Naive B cell (primary cell): ENCODE results near the gene FKBP2. TPM values are rescaled to one million over a fixed set of nuclear protein-coding genes. Genes with fewer than 3 reads are reported as not detected.

Source experiments
- ATAC-seq, 2 donors: fragments of 150-1000 bp; cut with Tn5 transposase; 2 replicates each; pipeline ENCODE4 v1.10.0; 2021; ENCODE audit warnings: low read depth in 2 of 2, mild to moderate bottlenecking in 2 of 2, moderate library complexity in 2 of 2
- DNase-seq: peaks from one replicate; pipeline ENCODE4 v3.0.0; 2022
- H3K27ac Mint-ChIP-seq, 6 donors: one replicate each; pipeline ENCODE4 v1.8.0; 2020 to 2022; ENCODE audit warnings: mild to moderate bottlenecking in 6 of 6, mixed read lengths in 6 of 6, moderate library complexity in 5 of 6, inconsistent platforms in 2 of 6
- H3K27me3 Mint-ChIP-seq, 3 donors: one replicate each; pipeline ENCODE4 v1.8.0; 2021 to 2022; ENCODE audit warnings: mixed read lengths in 3 of 3, mild to moderate bottlenecking in 1 of 3
- H3K36me3 Mint-ChIP-seq, 2 donors: one replicate each; pipeline ENCODE4 v1.8.0; 2020 to 2022; ENCODE audit warnings: mixed read lengths in 2 of 2, inconsistent platforms in 1 of 2, mild to moderate bottlenecking in 1 of 2
- H3K4me1 Mint-ChIP-seq, 3 donors: one replicate each; pipeline ENCODE4 v1.8.0; 2020 to 2022; ENCODE audit warnings: mixed read lengths in 3 of 3, inconsistent platforms in 1 of 3, mild to moderate bottlenecking in 1 of 3, moderate library complexity in 1 of 3
- H3K4me3 Mint-ChIP-seq, 8 donors: one replicate each; pipeline ENCODE4 v1.8.0; 2020 to 2022; ENCODE audit warnings: mild to moderate bottlenecking in 8 of 8, mixed read lengths in 8 of 8, moderate library complexity in 8 of 8, inconsistent platforms in 2 of 8
- H3K9me3 Mint-ChIP-seq, 7 donors: one replicate each; pipeline ENCODE4 v1.8.0; 2020 to 2022; ENCODE audit warnings: mixed read lengths in 7 of 7, mild to moderate bottlenecking in 5 of 7, inconsistent platforms in 2 of 7, moderate library complexity in 1 of 7
- polyA plus RNA-seq, 6 donors: library from polyadenylated mRNA; unstranded; fragments of 300-500 nt; fragmentation: Illumina TruSeq; gene quantifications; one replicate each; pipeline ENCODE4 v1.2.3, GENCODE V29; 2021; ENCODE audit warnings: low read depth in 6 of 6

The FKBP2 gene
- polyA plus RNA-seq, 6 donors from 2014 or later, result 65.3 to 94.8 (median 79.8) TPM

DNA sequence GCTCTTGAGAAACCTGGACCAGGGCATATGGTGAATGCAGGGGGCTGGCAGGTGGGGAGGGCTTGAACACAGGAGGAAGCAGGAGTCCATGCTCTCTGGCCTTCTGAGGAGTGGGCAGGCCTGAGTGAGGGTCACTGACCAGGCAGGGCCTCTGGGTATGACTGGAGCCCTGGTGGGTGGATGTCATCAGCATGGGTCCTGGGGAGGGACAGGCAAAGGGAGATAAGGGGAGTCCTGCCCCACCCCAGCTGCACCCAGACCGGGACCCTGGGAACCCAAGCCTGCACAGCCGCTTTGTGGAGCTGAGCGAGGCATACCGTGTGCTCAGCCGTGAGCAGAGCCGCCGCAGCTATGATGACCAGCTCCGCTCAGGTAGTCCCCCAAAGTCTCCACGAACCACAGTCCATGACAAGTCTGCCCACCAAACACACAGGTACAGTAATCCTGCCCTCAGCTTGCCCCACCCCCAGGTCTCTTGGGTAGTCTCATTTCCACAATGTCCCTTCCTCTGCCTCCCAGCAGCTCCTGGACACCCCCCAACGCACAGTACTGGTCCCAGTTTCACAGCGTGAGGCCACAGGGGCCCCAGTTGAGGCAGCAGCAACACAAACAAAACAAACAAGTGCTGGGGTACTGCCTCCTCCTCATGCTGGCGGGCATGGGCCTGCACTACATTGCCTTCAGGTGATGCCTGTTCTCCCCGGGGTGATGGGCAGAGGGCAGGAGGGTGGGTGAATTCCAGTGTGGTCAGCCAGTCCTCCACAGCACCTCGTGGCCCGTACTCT, 8.5 kb upstream of the FKBP2 start:
- no peaks in the 10 kb centered on the region for H3K27me3 Mint-ChIP-seq
- H3K4me3 Mint-ChIP-seq, result peak overlapping the region; percentile 83 to 99 (median 90)
- H3K4me1 Mint-ChIP-seq, result peaks cover 36 to 72% (median 66%) of the 10 kb centered on the region in 3 donors
- peak overlapping the region in 5 of 6 donors; percentile 21 to 96 (median 88) for H3K27ac Mint-ChIP-seq
- ATAC-seq (no peak), DNase-seq (no peak)
- no peaks in the 10 kb centered on the region for H3K36me3 Mint-ChIP-seq
- H3K9me3 Mint-ChIP-seq, result no peaks in the 10 kb centered on the region

DNA sequence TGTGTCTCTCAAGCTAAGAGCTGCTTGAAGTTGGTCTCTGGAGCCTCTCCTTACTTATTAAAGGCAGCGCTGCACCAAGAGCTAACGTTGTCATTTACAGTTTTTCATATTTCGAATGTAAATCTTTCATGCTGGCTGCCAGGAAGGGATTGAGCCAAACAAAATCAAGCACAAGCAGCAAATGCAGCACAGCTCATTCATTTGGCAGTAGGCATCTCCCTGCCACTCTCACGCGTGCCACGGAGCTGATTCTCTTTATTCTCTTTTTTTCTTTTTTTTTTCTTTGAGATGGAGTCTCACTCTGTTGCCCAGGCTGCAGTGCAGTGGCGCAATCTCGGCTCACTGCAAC, 8.0 kb upstream of the FKBP2 start:
- H3K4me1 Mint-ChIP-seq, result peaks cover 32 to 70% (median 62%) of the 10 kb centered on the region in 3 donors
- H3K27ac Mint-ChIP-seq, result peak overlapping the region in 5 of 6 donors; percentile 52 to 96 (median 90)
- H3K27me3 Mint-ChIP-seq, result no peaks in the 10 kb centered on the region
- peak overlapping the region; percentile 59 to 96 (median 88) for H3K4me3 Mint-ChIP-seq
- ATAC-seq (no peak), DNase-seq (no peak)
- H3K9me3 Mint-ChIP-seq, result no peaks in the 10 kb centered on the region
- no peaks in the 10 kb centered on the region for H3K36me3 Mint-ChIP-seq

DNA sequence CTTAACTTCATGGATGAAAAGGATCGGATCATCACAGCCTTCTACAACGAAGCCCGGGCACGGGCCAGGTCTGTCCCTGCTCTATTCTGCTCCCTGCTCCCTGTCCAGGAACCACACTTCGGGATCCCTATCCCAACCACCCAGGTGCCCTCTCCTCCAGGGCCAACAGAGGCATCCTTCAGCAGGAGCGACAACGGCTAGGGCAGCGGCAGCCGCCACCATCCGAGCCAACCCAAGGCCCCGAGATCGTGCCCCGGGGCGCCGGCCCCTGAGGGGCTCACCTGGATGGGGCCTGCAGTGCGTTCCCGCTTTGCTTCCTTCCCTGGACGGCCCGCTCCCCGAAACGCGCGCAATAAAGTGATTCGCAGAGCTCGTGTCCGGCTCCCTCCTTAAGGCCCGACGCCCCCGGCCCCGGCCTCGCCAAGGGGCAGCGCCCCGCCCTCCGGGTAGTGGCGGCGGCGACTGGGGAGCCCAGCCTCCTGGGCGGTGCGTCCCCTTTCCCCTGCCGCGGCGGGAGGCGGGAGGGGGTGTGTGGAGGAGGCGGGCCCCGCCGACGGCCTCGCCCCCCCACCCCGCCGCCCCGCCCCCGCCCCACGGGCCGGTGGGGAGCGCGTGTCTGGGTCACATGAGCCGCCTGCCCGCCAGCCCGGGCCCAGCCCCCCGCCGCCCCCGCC, 6.8 kb upstream of the FKBP2 start, which contains the start of gene VEGFB:
Gene VEGFB, plus strand, starts transcription at position 672 of the 674 bp plus-strand sequence. CDS start 250 bp downstream, outside the sequence.
- peak; percentile 46 for ATAC-seq
- Mint-ChIP-seq H3K27me3 (no peaks in the 10 kb centered on the region), H3K9me3 (no peaks in the 10 kb centered on the region), H3K36me3 (no peaks in the 10 kb centered on the region), H3K4me1 (peaks cover 32 to 72% (median 65%) of the 10 kb centered on the region in 3 donors), H3K4me3 (peak within 1 kb of the TSS; percentile 88 to 96 (median 92)), H3K27ac (peak within 1 kb of the TSS; percentile 86 to 97 (median 96))
- peak; percentile 74 for DNase-seq

DNA sequence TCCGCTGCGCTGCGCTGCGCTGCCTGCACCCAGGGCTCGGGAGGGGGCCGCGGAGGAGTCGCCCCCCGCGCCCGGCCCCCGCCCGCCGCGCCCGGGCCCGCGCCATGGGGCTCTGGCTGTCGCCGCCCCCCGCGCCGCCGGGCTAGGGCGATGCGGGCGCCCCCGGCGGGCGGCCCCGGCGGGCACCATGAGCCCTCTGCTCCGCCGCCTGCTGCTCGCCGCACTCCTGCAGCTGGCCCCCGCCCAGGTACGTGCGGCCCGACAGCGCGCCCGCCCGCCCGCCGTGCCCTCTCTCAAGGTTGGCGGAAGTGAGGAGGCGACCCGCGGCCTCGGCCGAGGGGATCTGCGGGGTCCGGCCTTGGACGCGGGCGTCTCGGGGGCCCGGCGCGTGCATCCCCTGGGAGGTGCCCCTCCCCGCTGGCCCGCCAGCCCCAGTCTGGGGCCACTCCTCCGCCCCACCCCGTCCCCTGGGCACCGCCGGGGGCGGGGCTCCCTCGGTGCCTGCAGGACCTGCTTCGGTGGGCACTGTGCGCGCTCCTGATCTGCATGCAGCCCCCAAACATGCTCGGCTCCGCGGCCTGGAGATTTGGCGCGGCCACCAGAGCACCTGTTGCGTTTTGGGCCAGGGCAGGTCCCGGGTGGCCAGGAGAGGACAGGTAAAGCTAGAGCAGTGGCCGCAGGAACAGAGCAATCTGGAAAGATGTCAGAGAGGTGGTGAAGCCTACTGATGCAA, 6.1 kb upstream of the FKBP2 start:
- H3K27ac Mint-ChIP-seq, result peak overlapping the region; percentile 86 to 97 (median 94)
- ATAC-seq, result peak; percentile 54 to 57
- peak; percentile 78 for DNase-seq
- peak overlapping the region; percentile 88 to 94 (median 90) for H3K4me3 Mint-ChIP-seq
- H3K36me3 Mint-ChIP-seq, result no peaks in the 10 kb centered on the region
- no peaks in the 10 kb centered on the region for H3K9me3 Mint-ChIP-seq
- H3K4me1 Mint-ChIP-seq, result peaks cover 30 to 67% (median 62%) of the 10 kb centered on the region in 3 donors
- H3K27me3 Mint-ChIP-seq, result no peaks in the 10 kb centered on the region

DNA sequence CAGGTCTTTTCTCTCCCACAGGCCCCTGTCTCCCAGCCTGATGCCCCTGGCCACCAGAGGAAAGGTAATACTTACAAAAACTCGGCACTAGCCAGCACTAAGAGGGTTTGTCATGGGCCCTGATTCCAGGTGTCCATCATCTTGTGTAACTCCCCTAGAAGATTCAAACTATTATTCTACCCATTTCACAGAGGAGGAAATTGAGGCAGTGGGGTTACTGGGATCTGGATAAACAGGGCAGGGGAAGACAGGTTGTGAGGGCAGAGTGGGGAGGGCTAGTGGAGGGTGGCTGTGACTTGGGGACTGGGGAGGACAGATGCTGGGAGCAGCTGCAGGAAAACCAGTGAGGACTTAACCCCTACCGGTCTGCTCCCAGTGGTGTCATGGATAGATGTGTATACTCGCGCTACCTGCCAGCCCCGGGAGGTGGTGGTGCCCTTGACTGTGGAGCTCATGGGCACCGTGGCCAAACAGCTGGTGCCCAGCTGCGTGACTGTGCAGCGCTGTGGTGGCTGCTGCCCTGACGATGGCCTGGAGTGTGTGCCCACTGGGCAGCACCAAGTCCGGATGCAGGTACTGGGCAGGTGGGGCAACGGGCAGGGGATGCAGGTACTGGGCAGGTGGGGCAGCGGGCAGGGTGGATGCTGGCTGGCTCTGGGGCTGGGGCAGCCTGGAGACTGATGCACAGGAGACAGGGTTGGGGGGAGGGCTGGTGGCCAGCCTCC, 5.3 kb upstream of the FKBP2 start:
- Mint-ChIP-seq H3K4me1 (peaks cover 38 to 70% (median 67%) of the 10 kb centered on the region in 3 donors), H3K27ac (peak overlapping the region; percentile 86 to 97 (median 94)), H3K4me3 (peak overlapping the region; percentile 88 to 94 (median 90)), H3K9me3 (no peaks in the 10 kb centered on the region), H3K36me3 (no peaks in the 10 kb centered on the region), H3K27me3 (no peaks in the 10 kb centered on the region)
- DNase-seq (no peak), ATAC-seq (no peak)

DNA sequence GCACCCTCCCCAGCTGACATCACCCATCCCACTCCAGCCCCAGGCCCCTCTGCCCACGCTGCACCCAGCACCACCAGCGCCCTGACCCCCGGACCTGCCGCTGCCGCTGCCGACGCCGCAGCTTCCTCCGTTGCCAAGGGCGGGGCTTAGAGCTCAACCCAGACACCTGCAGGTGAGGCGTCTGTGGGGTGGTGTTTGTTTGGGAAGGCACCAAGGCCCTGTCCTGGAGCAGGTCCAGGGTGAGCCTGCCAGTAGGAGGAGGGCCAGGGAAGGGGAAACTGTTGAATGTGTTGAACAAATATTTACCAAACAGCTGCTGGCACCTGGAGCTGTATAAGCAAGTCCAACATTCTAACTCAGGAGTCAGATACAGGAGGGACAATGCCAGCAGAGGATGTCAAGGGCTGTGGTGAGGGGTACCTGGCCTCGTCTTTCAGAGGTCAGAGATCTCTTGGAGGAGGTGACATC, 3.4 kb upstream of the FKBP2 start:
- H3K9me3 Mint-ChIP-seq, result no peaks in the 10 kb centered on the region
- H3K27me3 Mint-ChIP-seq, result no peaks in the 10 kb centered on the region
- DNase-seq, result no peak
- peaks cover 38 to 65% (median 63%) of the 10 kb centered on the region in 3 donors for H3K4me1 Mint-ChIP-seq
- H3K36me3 Mint-ChIP-seq, result no peaks in the 10 kb centered on the region
- no peak for ATAC-seq
- H3K4me3 Mint-ChIP-seq, result peak overlapping the region in 3 of 8 donors; percentile 55 to 91 (median 64)
- H3K27ac Mint-ChIP-seq, result peak overlapping the region in 5 of 6 donors; percentile 32 to 99 (median 54)

DNA sequence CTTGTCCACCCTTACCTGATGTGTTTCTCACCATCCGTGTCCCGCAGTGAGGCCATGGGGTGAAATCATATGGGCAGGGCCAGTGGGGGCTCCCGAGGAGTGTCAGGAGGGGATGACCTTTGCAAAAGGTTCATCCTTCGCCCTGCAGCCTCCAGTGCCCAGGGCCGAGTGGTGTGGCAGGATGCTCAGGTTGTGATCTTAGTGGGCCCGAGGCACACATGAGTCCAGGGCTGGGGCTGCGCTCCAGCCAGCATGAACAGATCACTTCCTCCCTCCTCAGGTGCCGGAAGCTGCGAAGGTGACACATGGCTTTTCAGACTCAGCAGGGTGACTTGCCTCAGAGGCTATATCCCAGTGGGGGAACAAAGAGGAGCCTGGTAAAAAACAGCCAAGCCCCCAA, 2.8 kb upstream of the FKBP2 start:
- no peaks in the 10 kb centered on the region for H3K36me3 Mint-ChIP-seq
- no peak for ATAC-seq
- DNase-seq, result no peak
- peak overlapping the region in 4 of 6 donors; percentile 73 to 100 (median 97) for H3K27ac Mint-ChIP-seq
- peak overlapping the region in 6 of 8 donors; percentile 12 to 91 (median 34) for H3K4me3 Mint-ChIP-seq
- peaks cover 35 to 66% (median 63%) of the 10 kb centered on the region in 3 donors for H3K4me1 Mint-ChIP-seq
- H3K9me3 Mint-ChIP-seq, result no peaks in the 10 kb centered on the region
- H3K27me3 Mint-ChIP-seq, result no peaks in the 10 kb centered on the region

DNA sequence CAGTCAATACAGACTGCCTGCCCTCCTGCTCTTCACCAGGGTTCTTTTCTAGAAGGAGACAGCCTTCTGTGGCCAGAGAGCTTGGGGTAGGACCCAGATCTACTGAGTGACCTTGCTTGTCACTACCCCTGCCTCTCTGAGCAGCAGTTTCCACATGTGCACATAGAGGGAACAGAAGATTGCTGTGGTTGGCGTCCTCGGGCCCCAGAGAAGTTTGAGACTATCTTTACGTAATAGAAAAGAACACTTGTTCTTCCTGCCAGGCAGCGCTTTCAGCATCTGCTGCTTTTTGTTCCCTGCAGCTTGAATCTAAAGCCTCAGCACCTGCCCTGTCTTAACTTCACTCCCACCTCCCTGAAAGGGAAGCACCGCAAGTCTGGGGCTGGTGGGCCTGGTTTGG, 1.9 kb upstream of the FKBP2 start:
- Mint-ChIP-seq H3K9me3 (no peaks in the 10 kb centered on the region), H3K4me1 (peaks cover 36 to 69% (median 63%) of the 10 kb centered on the region in 3 donors), H3K36me3 (no peaks in the 10 kb centered on the region), H3K27me3 (no peaks in the 10 kb centered on the region), H3K27ac (peak overlapping the region; percentile 59 to 100 (median 100)), H3K4me3 (peak overlapping the region in 4 of 8 donors; percentile 24 to 91 (median 51))
- DNase-seq (no peak), ATAC-seq (no peak)

DNA sequence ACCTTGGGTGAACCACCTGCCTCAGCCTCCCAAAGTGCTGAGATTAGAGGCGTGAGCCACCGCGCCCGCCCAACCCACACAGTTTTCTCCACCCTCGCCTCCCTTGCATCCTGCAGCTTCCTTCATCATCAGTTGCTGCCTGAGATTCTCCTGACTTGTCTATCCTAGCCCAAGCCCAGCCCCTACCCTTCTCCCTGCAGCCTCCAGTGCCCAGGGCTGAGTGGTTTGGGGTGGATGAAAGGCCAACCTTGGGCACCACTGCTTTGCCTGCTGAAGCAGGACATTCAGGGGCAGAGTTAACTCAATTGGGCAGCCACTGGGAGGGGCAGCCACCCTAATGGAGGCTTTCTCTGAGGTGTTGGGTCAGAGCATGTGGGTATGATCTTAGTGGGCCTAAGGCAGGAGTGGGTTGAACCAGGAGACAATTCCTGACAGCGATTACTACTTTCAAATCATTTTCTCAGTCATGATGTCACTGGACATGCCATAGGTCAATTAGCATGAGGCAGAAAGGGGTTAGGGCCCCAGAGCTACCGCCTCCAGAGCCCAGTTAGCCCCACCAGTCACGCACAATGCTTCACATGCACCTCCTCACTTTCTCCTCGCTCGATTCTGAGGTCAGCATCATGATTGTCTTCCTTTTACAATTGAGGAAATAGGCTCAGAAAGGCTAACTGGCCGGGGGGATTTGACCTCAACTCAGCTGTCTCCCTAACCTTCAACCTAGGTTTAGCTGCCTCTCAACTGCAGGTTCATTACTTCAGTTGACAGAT, 1.0 kb upstream of the FKBP2 start:
- H3K27ac Mint-ChIP-seq, result peak overlapping the region; percentile 99 to 100 (median 100)
- peak; percentile 74 for DNase-seq
- peaks cover 36 to 69% (median 67%) of the 10 kb centered on the region in 3 donors for H3K4me1 Mint-ChIP-seq
- no peaks in the 10 kb centered on the region for H3K36me3 Mint-ChIP-seq
- ATAC-seq, result peak; percentile 6 to 18
- H3K4me3 Mint-ChIP-seq, result peak overlapping the region; percentile 87 to 97 (median 91)
- no peaks in the 10 kb centered on the region for H3K9me3 Mint-ChIP-seq
- no peaks in the 10 kb centered on the region for H3K27me3 Mint-ChIP-seq

DNA sequence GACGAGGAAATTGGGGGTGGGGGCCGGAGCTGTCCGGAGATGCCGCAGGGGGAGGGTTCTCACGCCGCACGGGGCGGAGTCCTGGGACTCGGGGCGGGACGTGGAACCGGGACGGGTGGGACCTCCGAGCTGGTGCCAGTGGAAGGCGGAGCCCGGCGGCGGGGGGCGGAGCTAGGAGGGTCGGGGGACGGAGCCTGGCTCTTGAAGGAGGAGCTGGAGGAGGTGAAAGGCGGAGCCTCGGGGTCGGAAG, 271 bp downstream of the FKBP2 start:
- no peaks in the 10 kb centered on the region for H3K27me3 Mint-ChIP-seq
- H3K9me3 Mint-ChIP-seq, result no peaks in the 10 kb centered on the region
- DNase-seq, result peak; percentile 100
- peaks cover 34 to 70% (median 70%) of the 10 kb centered on the region in 3 donors for H3K4me1 Mint-ChIP-seq
- peak overlapping the region; percentile 87 to 97 (median 91) for H3K4me3 Mint-ChIP-seq
- peak overlapping the region; percentile 99 to 100 (median 100) for H3K27ac Mint-ChIP-seq
- peak; percentile 70 to 75 for ATAC-seq
- H3K36me3 Mint-ChIP-seq, result no peaks in the 10 kb centered on the region

DNA sequence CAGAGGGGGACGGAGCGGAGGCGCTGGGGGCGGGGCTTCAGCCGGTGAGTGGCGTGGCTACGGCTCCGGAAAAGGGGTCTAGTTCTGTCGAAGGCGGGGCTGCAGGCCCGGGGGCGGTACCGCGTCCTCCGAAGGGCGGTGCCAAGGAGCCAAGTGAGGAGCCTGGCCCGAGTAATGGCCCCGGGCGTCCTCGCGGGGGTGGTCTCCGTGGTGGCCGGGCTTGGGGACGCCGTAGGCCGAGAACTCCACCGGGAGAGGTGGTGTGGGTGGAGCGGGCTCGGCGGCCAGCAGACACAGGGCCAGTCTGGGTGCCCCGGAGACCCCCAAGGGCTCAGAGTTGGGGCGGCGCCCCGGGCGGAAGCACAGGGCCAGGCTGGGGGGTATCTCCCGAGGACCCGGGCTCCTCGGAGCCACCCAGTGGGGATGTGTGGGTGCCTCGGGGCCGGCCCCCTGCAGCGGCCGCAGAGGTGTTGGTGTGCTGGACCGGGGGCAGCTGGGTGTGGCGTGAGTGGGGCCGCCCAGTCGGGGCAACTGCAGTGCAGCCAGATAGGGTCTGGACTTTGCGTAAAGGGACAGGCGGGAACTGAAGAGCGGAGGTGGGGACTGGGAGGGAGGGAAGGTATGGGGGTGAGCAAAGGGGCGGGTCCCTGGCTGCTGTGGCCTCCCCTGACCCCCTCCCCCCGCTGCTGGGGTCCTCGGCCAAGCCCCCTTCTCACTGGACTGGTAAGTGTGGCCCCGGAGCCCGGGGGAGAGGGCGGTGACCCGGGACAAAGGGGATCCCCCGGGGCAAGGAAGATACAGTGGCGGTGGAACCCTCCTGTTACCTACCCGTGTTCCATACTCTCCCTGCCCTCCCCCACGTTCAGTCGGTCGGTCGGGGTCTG, 838 bp downstream of the FKBP2 start:
- no peaks in the 10 kb centered on the region for H3K36me3 Mint-ChIP-seq
- H3K27me3 Mint-ChIP-seq, result no peaks in the 10 kb centered on the region
- DNase-seq, result no peak
- ATAC-seq, result no peak
- no peaks in the 10 kb centered on the region for H3K9me3 Mint-ChIP-seq
- peaks cover 36 to 72% (median 69%) of the 10 kb centered on the region in 3 donors for H3K4me1 Mint-ChIP-seq
- H3K27ac Mint-ChIP-seq, result peak overlapping the region; percentile 99 to 100 (median 100)
- peak overlapping the region; percentile 87 to 97 (median 91) for H3K4me3 Mint-ChIP-seq
